OCI-LY7 (cell line): Measurements from ENCODE around the gene WDR48.

ENCODE experiments used
- EZH2phosphoT487 ChIP-seq: fragments of 200-600 bp; sonication (generic); IDR thresholded peaks from 2 replicates; pipeline ENCODE4 v1.6.1; 2018; ENCODE audit warnings: low read depth, borderline replicate concordance, mild to moderate bottlenecking, mixed run types, antibody characterized with exemption, low read length, moderate library complexity, mixed read lengths
- TF ChIP-seq, protein P1 (sequence below): fragments of 200-600 bp; sonication (generic); conservative IDR thresholded peaks from 2 replicates; pipeline ENCODE4 v1.5.1; 2014; ENCODE audit warnings: mild to moderate bottlenecking, antibody characterized with exemption, low read length, moderate library complexity, mixed read lengths

DNA sequence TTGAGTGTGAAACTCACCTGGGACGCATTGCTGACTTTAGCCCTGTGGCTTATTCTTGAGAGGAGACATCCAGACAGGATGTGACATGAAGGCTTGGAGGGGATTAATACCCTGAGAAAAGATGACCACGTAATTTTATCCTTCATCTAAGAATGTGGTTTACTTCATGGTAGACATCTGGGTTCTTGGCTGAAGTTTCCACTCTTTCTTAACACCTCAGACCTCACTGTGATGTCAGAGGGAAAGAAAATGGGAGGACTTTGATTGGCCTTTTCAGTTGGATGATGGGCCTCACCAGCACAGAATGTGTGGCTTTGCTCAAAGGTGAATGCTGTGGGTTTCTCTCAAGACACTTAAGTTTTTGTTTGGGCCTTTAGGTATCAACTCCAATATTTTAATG is 39.1 kb downstream of the WDR48 start:
- TF ChIP-seq, protein P1, sequence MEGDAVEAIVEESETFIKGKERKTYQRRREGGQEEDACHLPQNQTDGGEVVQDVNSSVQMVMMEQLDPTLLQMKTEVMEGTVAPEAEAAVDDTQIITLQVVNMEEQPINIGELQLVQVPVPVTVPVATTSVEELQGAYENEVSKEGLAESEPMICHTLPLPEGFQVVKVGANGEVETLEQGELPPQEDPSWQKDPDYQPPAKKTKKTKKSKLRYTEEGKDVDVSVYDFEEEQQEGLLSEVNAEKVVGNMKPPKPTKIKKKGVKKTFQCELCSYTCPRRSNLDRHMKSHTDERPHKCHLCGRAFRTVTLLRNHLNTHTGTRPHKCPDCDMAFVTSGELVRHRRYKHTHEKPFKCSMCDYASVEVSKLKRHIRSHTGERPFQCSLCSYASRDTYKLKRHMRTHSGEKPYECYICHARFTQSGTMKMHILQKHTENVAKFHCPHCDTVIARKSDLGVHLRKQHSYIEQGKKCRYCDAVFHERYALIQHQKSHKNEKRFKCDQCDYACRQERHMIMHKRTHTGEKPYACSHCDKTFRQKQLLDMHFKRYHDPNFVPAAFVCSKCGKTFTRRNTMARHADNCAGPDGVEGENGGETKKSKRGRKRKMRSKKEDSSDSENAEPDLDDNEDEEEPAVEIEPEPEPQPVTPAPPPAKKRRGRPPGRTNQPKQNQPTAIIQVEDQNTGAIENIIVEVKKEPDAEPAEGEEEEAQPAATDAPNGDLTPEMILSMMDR, result no peak
- TF ChIP-seq EZH2phosphoT487, result no peak
